Bronchial epithelial cell (primary cell): Measurements from ENCODE around the gene FANCL. TPM values are rescaled to one million over a fixed set of nuclear protein-coding genes. Genes with fewer than 3 reads are reported as not detected.
"Not testable (repeated sequence)": the region's sequence is repeated elsewhere in the genome, so short reads cannot be mapped to it uniquely, and the experiment has no call there.

ENCODE experiments used
- DNase-seq: peaks from one replicate; pipeline ENCODE4 v3.0.0-alpha.2; 2010; ENCODE audit warnings: low read depth
- FAIRE-seq: peaks from 2 replicates; lab custom pipeline; 2011; peaks lifted over from hg19 to GRCh38; lab: Jason Lieb, UNC
- H3K27me3 ChIP-seq: 2 replicates; pipeline ENCODE4 v1.5.1; 2011; ENCODE audit warnings: low read length; ENCODE audit not compliant: control insufficient read depth, insufficient read depth
- H3K36me3 ChIP-seq: 2 replicates; pipeline ENCODE4 v1.5.1; 2011; ENCODE audit warnings: low read length; ENCODE audit not compliant: control insufficient read depth, insufficient read depth
- H3K4me3 ChIP-seq: 2 replicates; pipeline ENCODE4 v1.5.1; 2011; ENCODE audit warnings: mild to moderate bottlenecking, low read depth, low read length, control low read depth
- total RNA-seq: library from RNA; depleted of rRNA; stranded (reverse); fragments of >200 nt; gene quantifications from 2 replicates; pipeline ENCODE4 v1.2.1, GENCODE V29; 2014
- TF ChIP-seq, protein P1 (sequence below): IDR thresholded peaks from 2 replicates; pipeline ENCODE4 v1.5.1; 2011; ENCODE audit warnings: mild to moderate bottlenecking, moderate library complexity, low read length, control low read depth, inconsistent platforms; ENCODE audit not compliant: insufficient read depth, severe bottlenecking

FANCL gene
- total RNA-seq, 1 donor from 2014 or later: 10.8 TPM

DNA sequence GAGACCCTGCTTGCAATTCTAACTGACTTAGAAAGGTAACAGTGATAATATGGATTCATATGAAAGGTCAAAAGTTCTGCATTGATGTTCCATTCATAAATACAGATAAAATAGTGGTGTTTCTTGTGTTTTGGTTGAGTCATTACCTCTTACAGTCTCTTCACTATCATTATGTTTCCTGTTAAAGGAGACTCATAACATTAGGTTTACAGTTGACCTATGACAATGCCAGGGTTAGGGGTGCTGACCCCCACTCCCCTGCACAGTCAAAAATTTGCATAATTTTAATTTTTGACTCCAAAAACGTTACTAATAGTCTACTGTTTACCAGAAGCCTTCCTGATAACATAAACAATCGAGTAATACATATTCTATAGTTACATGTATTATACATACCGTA, 119.1 kb downstream of the FANCL start:
- Histone ChIP-seq H3K27me3 (no peaks in the 10 kb centered on the region), H3K36me3 (peaks cover 2% of the 10 kb centered on the region), H3K4me3 (no peak overlapping the region)
- DNase-seq (no peak), FAIRE-seq (no peak)
- TF ChIP-seq, protein P1, sequence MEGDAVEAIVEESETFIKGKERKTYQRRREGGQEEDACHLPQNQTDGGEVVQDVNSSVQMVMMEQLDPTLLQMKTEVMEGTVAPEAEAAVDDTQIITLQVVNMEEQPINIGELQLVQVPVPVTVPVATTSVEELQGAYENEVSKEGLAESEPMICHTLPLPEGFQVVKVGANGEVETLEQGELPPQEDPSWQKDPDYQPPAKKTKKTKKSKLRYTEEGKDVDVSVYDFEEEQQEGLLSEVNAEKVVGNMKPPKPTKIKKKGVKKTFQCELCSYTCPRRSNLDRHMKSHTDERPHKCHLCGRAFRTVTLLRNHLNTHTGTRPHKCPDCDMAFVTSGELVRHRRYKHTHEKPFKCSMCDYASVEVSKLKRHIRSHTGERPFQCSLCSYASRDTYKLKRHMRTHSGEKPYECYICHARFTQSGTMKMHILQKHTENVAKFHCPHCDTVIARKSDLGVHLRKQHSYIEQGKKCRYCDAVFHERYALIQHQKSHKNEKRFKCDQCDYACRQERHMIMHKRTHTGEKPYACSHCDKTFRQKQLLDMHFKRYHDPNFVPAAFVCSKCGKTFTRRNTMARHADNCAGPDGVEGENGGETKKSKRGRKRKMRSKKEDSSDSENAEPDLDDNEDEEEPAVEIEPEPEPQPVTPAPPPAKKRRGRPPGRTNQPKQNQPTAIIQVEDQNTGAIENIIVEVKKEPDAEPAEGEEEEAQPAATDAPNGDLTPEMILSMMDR: no peak

DNA sequence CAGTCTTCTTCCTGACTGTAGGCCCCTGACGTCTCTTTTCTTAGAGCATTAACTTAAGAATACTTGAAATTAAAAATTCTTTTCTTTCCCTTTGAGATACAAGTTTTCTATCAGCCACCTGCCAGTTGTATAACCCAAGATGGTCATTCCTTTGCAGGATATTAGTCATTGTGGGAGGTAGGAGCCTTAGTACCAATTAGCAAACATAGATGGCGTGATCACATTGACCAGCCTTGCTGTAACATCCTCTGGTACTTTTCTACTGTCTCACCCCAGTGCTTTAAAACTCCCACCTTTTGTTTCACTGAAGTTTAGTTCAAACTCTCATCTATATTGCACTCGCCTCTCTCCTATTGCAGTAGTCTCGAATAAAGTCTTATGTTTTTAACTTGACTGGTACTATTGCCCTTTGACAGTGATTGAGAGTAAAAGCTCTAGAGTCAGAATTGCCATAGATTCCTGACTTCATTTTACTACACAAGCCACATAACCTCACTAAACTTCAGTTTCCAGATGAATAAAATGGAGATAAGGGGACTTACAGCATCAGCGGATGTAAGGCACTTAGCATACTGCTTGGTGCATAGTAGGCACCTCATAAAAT, 120.4 kb downstream of the FANCL start:
- Histone ChIP-seq H3K36me3 (peaks cover 2% of the 10 kb centered on the region), H3K4me3 (no peak overlapping the region), H3K27me3 (no peaks in the 10 kb centered on the region)
- FAIRE-seq (no peak), DNase-seq (peak; percentile 18)
- TF ChIP-seq, protein P1: no peak

DNA sequence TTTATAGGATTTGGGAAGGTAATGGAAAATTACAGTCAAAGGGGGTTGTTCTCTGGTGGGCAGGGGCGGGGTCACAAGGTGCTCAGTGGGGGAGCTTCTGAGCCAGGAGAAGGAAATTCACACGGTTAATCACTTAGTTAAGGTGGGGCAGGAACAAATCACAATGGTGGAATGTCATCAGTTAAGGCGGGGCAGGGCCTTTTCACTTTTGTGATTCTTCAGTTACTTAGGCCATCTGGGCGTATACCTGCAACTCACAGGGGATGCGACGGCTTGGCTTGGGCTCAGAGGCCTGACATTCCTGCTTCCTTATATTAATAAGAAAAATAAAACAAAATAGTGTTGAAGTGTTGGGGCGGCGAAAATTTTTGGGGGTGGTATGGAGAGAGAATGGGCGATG, 127.6 kb downstream of the FANCL start:
- not testable (repeated sequence) for H3K27me3 ChIP-seq, H3K4me3 ChIP-seq, H3K36me3 ChIP-seq, FAIRE-seq
- DNase-seq: peak; percentile 62

DNA sequence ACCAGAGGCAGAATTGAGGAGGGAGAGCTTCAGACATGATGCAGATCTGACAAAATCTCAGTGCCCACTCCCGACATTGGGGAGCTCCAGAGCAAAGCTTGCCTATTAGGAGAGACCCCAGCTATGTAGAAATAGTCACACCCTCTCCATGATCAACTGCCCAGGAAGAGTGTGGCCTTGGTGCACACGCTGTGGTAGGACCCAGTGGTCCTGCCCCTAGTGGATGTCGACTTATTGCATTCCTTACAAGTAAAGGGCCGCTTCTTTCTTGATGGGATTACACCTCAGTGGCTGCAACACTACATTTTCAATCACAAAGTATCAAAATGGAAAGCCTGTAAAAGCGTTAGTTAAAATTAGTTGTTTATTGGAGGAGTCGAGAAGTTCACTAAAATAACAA, 130.4 kb downstream of the FANCL start:
- Histone ChIP-seq H3K27me3 (no peaks in the 10 kb centered on the region), H3K36me3 (no peaks in the 10 kb centered on the region), H3K4me3 (no peak overlapping the region)
- TF ChIP-seq, protein P1: no peak
- FAIRE-seq (no peak), DNase-seq (no peak)

DNA sequence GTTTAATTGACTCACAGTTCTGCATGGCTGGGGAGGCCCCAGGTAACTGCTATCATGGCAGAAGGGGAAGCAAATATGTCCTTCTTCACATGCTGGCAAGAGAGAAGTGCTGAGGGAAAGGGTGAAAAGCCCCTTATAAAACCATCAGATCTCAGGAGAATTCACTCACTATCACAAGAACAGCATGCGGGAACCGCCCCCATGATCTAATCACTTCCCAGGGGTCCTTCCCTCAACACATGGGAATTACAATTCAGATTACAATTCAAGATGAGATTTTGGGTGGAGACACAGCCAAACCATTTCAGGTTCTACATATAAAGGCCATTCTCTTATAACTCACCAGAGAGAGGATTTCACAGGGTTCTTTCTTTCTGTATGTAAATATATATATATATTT, 131.6 kb downstream of the FANCL start:
- TF ChIP-seq, protein P1: no peak
- Histone ChIP-seq H3K4me3 (no peak overlapping the region), H3K36me3 (no peaks in the 10 kb centered on the region), H3K27me3 (no peaks in the 10 kb centered on the region)
- no peak for FAIRE-seq
- DNase-seq: no peak

Other genes starting within 250 kb of the FANCL start
- gene VRK2, start 194.5 kb downstream of the FANCL start, total RNA-seq: 67.7 and 115 TPM in 2 replicates